ENCODE measurements around the gene CDC42BPB. TPM values are rescaled to one million over a fixed set of nuclear protein-coding genes. Genes with fewer than 3 reads are reported as not detected.

Gene CDC42BPB
- total RNA-seq, 1 experiment from 2014 or later = 96.9 TPM

- ATAC-seq = no peak
- no peaks in the 10 kb centered on the region for H3K27me3 Mint-ChIP-seq (ENCODE audit: low read depth)
- H3K36me3 Mint-ChIP-seq = peaks cover 28% of the 10 kb centered on the region
- TF ChIP-seq E2F1 (CRISPR knock-in tag; IDR thresholded peaks at IDR 0.05) (no peak), NR1H2 (CRISPR knock-in tag; IDR thresholded peaks at IDR 0.05) (no peak), ZNF423 (CRISPR knock-in tag; IDR thresholded peaks at IDR 0.05) (no peak), NFATC4 (CRISPR knock-in tag; IDR thresholded peaks at IDR 0.05) (no peak), MYBL2 (CRISPR knock-in tag; IDR thresholded peaks at IDR 0.05) (no peak), SMAD4 (CRISPR knock-in tag; IDR thresholded peaks at IDR 0.05) (no peak), USF1 (CRISPR knock-in tag; IDR thresholded peaks at IDR 0.05) (no peak), ZBTB43 (CRISPR knock-in tag; IDR thresholded peaks at IDR 0.05) (no peak), CREB1 (CRISPR knock-in tag; IDR thresholded peaks at IDR 0.05) (no peak), NFE2L1 (CRISPR knock-in tag; IDR thresholded peaks at IDR 0.05) (no peak), ATF6 (CRISPR knock-in tag; IDR thresholded peaks at IDR 0.05) (no peak), ZNF396 (CRISPR knock-in tag; IDR thresholded peaks at IDR 0.05; ENCODE audit: borderline replicate concordance) (no peak), ARID4B (CRISPR knock-in tag; IDR thresholded peaks at IDR 0.05; ENCODE audit: borderline replicate concordance) (no peak), IRF1 (CRISPR knock-in tag; IDR thresholded peaks at IDR 0.05) (no peak), MAX (CRISPR knock-in tag; IDR thresholded peaks at IDR 0.05) (no peak), PREB (CRISPR knock-in tag; IDR thresholded peaks at IDR 0.05; ENCODE audit: borderline replicate concordance) (no peak), ZNF671 (CRISPR knock-in tag; IDR thresholded peaks at IDR 0.05) (no peak), AR (CRISPR knock-in tag; IDR thresholded peaks at IDR 0.05) (no peak), NR2C2 (CRISPR knock-in tag; IDR thresholded peaks at IDR 0.05) (no peak), RELA (CRISPR knock-in tag; IDR thresholded peaks at IDR 0.05; ENCODE audit: borderline replicate concordance) (no peak)
- peaks cover 24% of the 10 kb centered on the region for H3K9me3 Mint-ChIP-seq
- H3K27ac Mint-ChIP-seq = no peak overlapping the region
- no peak for DNase-seq (ENCODE audit: low spot score)
- no peaks in the 10 kb centered on the region for H3K4me1 Mint-ChIP-seq
- no peak overlapping the region for H3K4me3 Mint-ChIP-seq
- ChIA-PET POLR2A (no interaction called here), CTCF (interaction anchor here (1.2 kb wide), 1 partner anchor 215 kb away, joined by 3 read pairs; no protein-coding TSS in a partner anchor)
These were observed 147.9 kb downstream of the CDC42BPB start for GRCh38 chr14:102909462-102909861.

Measured in WTC11 (cell line).